K562 (cell line): ENCODE results near the gene UNC5C. TPM values are rescaled to one million over a fixed set of nuclear protein-coding genes. Genes with fewer than 3 reads are reported as not detected.

ENCODE experiments used
- ATAC-seq: fragments of 200-7000 bp; cut with Tn5 transposase; 3 replicates; pipeline ENCODE4 v1.9.1; 2020; ENCODE audit warnings: moderate library complexity
- BruUV-seq: library from RNA; stranded (reverse); fragments of 400-500 nt; replicated peaks from 2 replicates; lab custom pipeline; 2021; lab: Mats Ljungman, UMichigan
- CTCF ChIA-PET: fragments of 300-600 bp; formaldehyde crosslinking; extraction: SDS; loops from one replicate; lab custom pipeline; 2021; ENCODE audit warnings: low intra/inter-chr PET ratio; lab: Yijun Ruan, JAX
- POLR2A ChIA-PET: fragments of 300-600, 350-650 bp; sonication (Branson Sonifier 250); formaldehyde crosslinking; extraction: SDS; loops from one replicate; lab custom pipeline; 2021; ENCODE audit warnings: antibody characterized with exemption, inconsistent platforms; lab: Yijun Ruan, JAX
- DNase-seq, 4 experiments: peaks; one replicate each; pipeline versions ENCODE4 v3.0.0 to v3.0.0-alpha.2; 2011 to 2018; ENCODE audit warnings: low spot score in 3 of 4, mixed read lengths in 3 of 4; ENCODE audit errors: extremely low read depth in 1 of 4
- FAIRE-seq: peaks from 2 replicates; lab custom pipeline; 2011; peaks lifted over from hg19 to GRCh38; lab: Jason Lieb, UNC
- H2AFZ ChIP-seq: 2 replicates; pipeline ENCODE4 v1.6.0; 2011; ENCODE audit warnings: low read depth, low read length, control low read depth, inconsistent platforms
- H3K27ac ChIP-seq: fragments of 200-600 bp; 3 replicates; pipeline ENCODE4 v1.8.0; 2011; ENCODE audit warnings: low read depth, mild to moderate bottlenecking, control low read depth, inconsistent platforms, low read length, moderate library complexity, mixed read lengths; ENCODE audit errors: extremely low read depth
- H3K27me3 ChIP-seq, 2 experiments: fragments of 300-600 bp in 1 of 2; 2 replicates in 1 of 2; 3 replicates in 1 of 2; pipeline versions ENCODE4 v1.6.0 to v1.8.0; 2011; ENCODE audit warnings: inconsistent platforms in 2 of 2, low read length in 2 of 2, mild to moderate bottlenecking in 1 of 2, mixed read lengths in 1 of 2, moderate library complexity in 1 of 2; ENCODE audit not compliant: control insufficient read depth in 2 of 2, insufficient read depth in 2 of 2
- H3K36me3 ChIP-seq: fragments of 300-600 bp; 3 replicates; pipeline ENCODE4 v1.8.0; 2011; ENCODE audit warnings: mild to moderate bottlenecking, low read length, inconsistent platforms; ENCODE audit not compliant: control insufficient read depth, insufficient read depth
- H3K4me1 ChIP-seq, 2 experiments: fragments of 200-600 bp in 1 of 2; replicated peaks in 1 of 2; 2 replicates in 1 of 2; 3 replicates in 1 of 2; pipeline versions ENCODE4 v1.5.1 to v1.8.0; 2011; ENCODE audit warnings: inconsistent platforms in 2 of 2, low read length in 2 of 2, mild to moderate bottlenecking in 1 of 2, mixed read lengths in 1 of 2, moderate library complexity in 1 of 2; ENCODE audit not compliant: control insufficient read depth in 2 of 2, insufficient read depth in 2 of 2
- H3K4me2 ChIP-seq: 2 replicates; pipeline ENCODE4 v1.6.1; 2011; ENCODE audit warnings: low read length, control low read depth, inconsistent platforms, mixed read lengths; ENCODE audit not compliant: insufficient read depth
- H3K4me3 ChIP-seq: fragments of 200-600 bp; sonication (generic), shearing (Covaris generic); 2 replicates; pipeline ENCODE4 v1.5.1; 2016; ENCODE audit warnings: control low read depth, inconsistent platforms
- H3K79me2 ChIP-seq: fragments of 200-600 bp; 3 replicates; pipeline ENCODE4 v1.8.0; 2011; ENCODE audit warnings: low read length, inconsistent platforms; ENCODE audit not compliant: control insufficient read depth, insufficient read depth
- H3K9ac ChIP-seq, 2 experiments: 2 replicates each; pipeline versions ENCODE4 v1.6.0 to v1.6.1; 2011; ENCODE audit warnings: low read depth in 2 of 2, low read length in 2 of 2, control low read depth in 1 of 2, inconsistent platforms in 1 of 2, mild to moderate bottlenecking in 1 of 2, mixed read lengths in 1 of 2; ENCODE audit not compliant: insufficient read depth in 1 of 2
- H3K9me1 ChIP-seq: one replicate; pipeline ENCODE4 v1.6.0; 2011; ENCODE audit warnings: inconsistent platforms, mild to moderate bottlenecking, low read length, moderate library complexity; ENCODE audit not compliant: control insufficient read depth, insufficient read depth
- H3K9me3 ChIP-seq: replicated peaks from 2 replicates; pipeline ENCODE4 v1.5.1; 2011; ENCODE audit warnings: low read depth, low read length, inconsistent platforms; ENCODE audit not compliant: control insufficient read depth, insufficient read depth
- H4K20me1 ChIP-seq: replicated peaks from 2 replicates; pipeline ENCODE4 v1.6.1; 2011; ENCODE audit warnings: low read length, inconsistent platforms, mixed read lengths; ENCODE audit not compliant: control insufficient read depth, insufficient read depth
- CC2D1A ChIP-seq: fragments of 450-650 bp; IDR thresholded peaks from 2 replicates; pipeline ENCODE4 v1.6.1; 2017; ENCODE audit warnings: mild to moderate bottlenecking
- CTBP1 ChIP-seq: fragments of 450-650 bp; IDR thresholded peaks from 2 replicates; pipeline ENCODE4 v1.6.1; 2016; ENCODE audit warnings: borderline replicate concordance
- DACH1 ChIP-seq: fragments of 450-650 bp; IDR thresholded peaks from 2 replicates; pipeline ENCODE4 v1.6.1; 2018; ENCODE audit not compliant: partially characterized antibody
- ETV6 ChIP-seq, 3 experiments: fragments of 150-350 bp in 1 of 3; sonication (generic) in 1 of 3; formaldehyde crosslinking in 1 of 3; IDR thresholded peaks; 2 replicates each; pipeline versions ENCODE4 v1.6.1 to v1.8.0; 2014 to 2022; ENCODE audit warnings: borderline replicate concordance in 2 of 3, low read depth in 2 of 3, antibody characterized with exemption in 1 of 3, low read length in 1 of 3, mild to moderate bottlenecking in 1 of 3, missing genetic modification reagents in 1 of 3
- FIP1L1 ChIP-seq: fragments of 200-400 bp; formaldehyde crosslinking; IDR thresholded peaks from 2 replicates; pipeline ENCODE4 v1.6.1; 2018; ENCODE audit warnings: mild to moderate bottlenecking, low read depth, low read length; ENCODE audit not compliant: poor library complexity, severe bottlenecking
- FOXJ2 ChIP-seq: fragments of 200-800 bp; sonication (Bioruptor generic); IDR thresholded peaks from 2 replicates; pipeline ENCODE4 v1.6.1; 2016; ENCODE audit warnings: missing genetic modification characterization, missing compliant biosample characterization
- HMGN3 ChIP-seq: IDR thresholded peaks from 2 replicates; pipeline ENCODE4 v1.6.1; 2011; ENCODE audit warnings: borderline replicate concordance, low read depth, mild to moderate bottlenecking, mixed read lengths, low read length; ENCODE audit not compliant: insufficient read length; ENCODE audit errors: extremely low read depth
- LCOR ChIP-seq: sonication (generic); formaldehyde crosslinking; IDR thresholded peaks from 2 replicates; pipeline ENCODE4 v1.8.0; 2022; ENCODE audit warnings: mild to moderate bottlenecking, missing genetic modification reagents
- LEF1 ChIP-seq: fragments of 450-650 bp; IDR thresholded peaks from 2 replicates; pipeline ENCODE4 v1.6.1; 2016; ENCODE audit warnings: mild to moderate bottlenecking
- MEIS2 ChIP-seq: fragments of 450-650 bp; IDR thresholded peaks from 2 replicates; pipeline ENCODE4 v1.6.1; 2014; ENCODE audit warnings: mild to moderate bottlenecking; ENCODE audit not compliant: partially characterized antibody
- MTA3 ChIP-seq: fragments of 450-650 bp; formaldehyde crosslinking; IDR thresholded peaks from 2 replicates; pipeline ENCODE4 v1.6.1; 2017; ENCODE audit warnings: mild to moderate bottlenecking, borderline replicate concordance
- NBN ChIP-seq: fragments of 450-650 bp; IDR thresholded peaks from 2 replicates; pipeline ENCODE4 v1.6.1; 2016; ENCODE audit warnings: low read depth, mild to moderate bottlenecking
- NFE2L1 ChIP-seq: fragments of 450-650 bp; IDR thresholded peaks from 2 replicates; pipeline ENCODE4 v1.6.1; 2016; ENCODE audit warnings: missing genetic modification characterization, low read depth, mild to moderate bottlenecking, missing compliant biosample characterization, moderate library complexity, borderline replicate concordance
- NONO ChIP-seq, 2 experiments: fragments of 200-400 bp in 1 of 2; fragments of 450-650 bp in 1 of 2; formaldehyde crosslinking in 1 of 2; IDR thresholded peaks; 2 replicates each; pipeline ENCODE4 v1.6.1; 2017; ENCODE audit warnings: low read depth in 2 of 2, mild to moderate bottlenecking in 2 of 2, moderate library complexity in 2 of 2, low read length in 1 of 2
- PCBP1 ChIP-seq: fragments of 200-400 bp; formaldehyde crosslinking; IDR thresholded peaks from 2 replicates; pipeline ENCODE4 v1.6.1; 2018; ENCODE audit warnings: mild to moderate bottlenecking, low read depth, low read length; ENCODE audit not compliant: poor library complexity, severe bottlenecking
- RCOR1 ChIP-seq, 2 experiments: IDR thresholded peaks; 2 replicates each; pipeline ENCODE4 v1.6.1; 2012; ENCODE audit warnings: low read depth in 2 of 2, low read length in 2 of 2, borderline replicate concordance in 1 of 2, improper control_type of control experiment in 1 of 2
- RNF2 ChIP-seq: sonication (generic); IDR thresholded peaks from 2 replicates; pipeline ENCODE4 v1.6.1; 2016
- SMARCC2 ChIP-seq: fragments of 450-650 bp; IDR thresholded peaks from 2 replicates; pipeline ENCODE4 v1.6.1; 2017; ENCODE audit warnings: antibody characterized with exemption, moderate library complexity, mild to moderate bottlenecking, low read depth
- SREBF2 ChIP-seq: sonication (generic); formaldehyde crosslinking; IDR thresholded peaks from 2 replicates; pipeline ENCODE4 v1.4.0; 2020; ENCODE audit warnings: mild to moderate bottlenecking, missing genetic modification reagents
- TBL1XR1 ChIP-seq, 2 experiments: IDR thresholded peaks; 2 replicates each; pipeline ENCODE4 v1.6.1; 2012; ENCODE audit warnings: improper control_type of control experiment in 2 of 2, low read length in 2 of 2, mild to moderate bottlenecking in 1 of 2
- ZEB2 ChIP-seq: fragments of 450-650 bp; IDR thresholded peaks from 2 replicates; pipeline ENCODE4 v1.6.1; 2016
- WGBS: fragments of 100-300 bp; shearing (Covaris generic); methylation state at CpG from one replicate; pipeline ENCODE4 v1.1.6; 2016; ENCODE audit warnings: low coverage, mixed read lengths; ENCODE audit not compliant: insufficient coverage; ENCODE audit errors: missing lambda C conversion rate; 5-methylcytosine and 5-hydroxymethylcytosine counted together
- in situ Hi-C: fragments of 300-500 bp; cut with MboI; formaldehyde crosslinking; loops from 4 replicates; pipeline ENCODE4 v1.15.0; 2018; ENCODE audit warnings: inconsistent platforms, mixed read lengths
- intact Hi-C: fragments of 100-400 bp; cut with micrococcal nuclease; formaldehyde crosslinking; loops from 2 replicates; pipeline ENCODE4 v1.14.2; 2022
- polyA plus RNA-seq, 8 experiments: library from polyadenylated mRNA; depleted of rRNA in 4 of 8; stranded (reverse) in 5 of 8; unstranded in 3 of 8; fragments of >200 nt; fragmentation: Nextera tagmentation in 2 of 8; fragmentation: Illumina TruSeq in 1 of 8; extraction: Ambion mirVana in 2 of 8; extraction: Trizol in 1 of 8; gene quantifications; 2 replicates each; pipeline versions ENCODE4 v1.2.1 to v1.2.3, GENCODE V29; 2011 to 2014; ENCODE audit warnings: inconsistent platforms in 1 of 8, missing spikeins in 1 of 8
- total RNA-seq, 7 experiments: library from RNA; depleted of rRNA in 6 of 7; stranded (reverse); fragments of >200 nt in 6 of 7; fragmentation: Illumina TruSeq in 2 of 7; extraction: Trizol in 2 of 7; gene quantifications; 2 replicates each; pipeline versions ENCODE4 v1.2.1 to v1.2.3, GENCODE V29; 2011 to 2021; ENCODE audit warnings: low replicate concordance in 1 of 7
- TF ChIP-seq, protein P1 (sequence below): sonication (generic); formaldehyde crosslinking; IDR thresholded peaks from 2 replicates; pipeline ENCODE4 v1.8.0; 2022; ENCODE audit warnings: missing genetic modification reagents, mild to moderate bottlenecking, borderline replicate concordance

UNC5C gene
- total and polyA plus RNA-seq, 9 of the 15 experiments (the other 6 are each of a cell fraction or from before 2014, with no cell fraction given), result under 0.01 to 0.10 (median 0.03) TPM; not detected in 1

DNA sequence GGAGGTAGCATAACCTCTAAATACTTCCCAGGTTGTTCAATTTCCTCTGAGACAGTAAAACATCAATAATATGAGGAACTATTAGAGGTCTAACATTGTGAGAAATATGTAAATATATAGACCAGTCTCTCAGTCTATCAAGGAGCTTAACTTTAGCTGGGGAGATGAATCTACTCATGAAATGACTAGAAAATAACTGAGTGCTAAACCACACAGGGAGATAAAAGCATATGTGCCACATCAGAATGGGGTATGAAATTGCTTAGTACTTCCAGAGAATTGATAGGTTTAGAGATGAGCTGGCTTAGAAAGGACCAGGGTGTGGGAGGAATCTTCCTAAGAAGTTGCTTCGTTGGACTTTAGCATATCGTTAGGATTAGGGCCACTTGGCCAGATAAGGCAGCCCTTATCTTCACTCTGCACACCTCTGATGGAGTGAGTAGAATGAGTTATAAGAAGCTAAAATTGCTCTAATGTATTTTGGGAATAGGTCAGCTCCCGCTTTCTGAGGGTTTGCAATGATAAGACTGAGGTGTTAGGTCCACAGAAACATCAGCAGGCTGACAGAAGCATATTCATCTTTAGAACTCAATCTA is 299.2 kb downstream of the UNC5C start:
- H3K79me2 ChIP-seq, result no peaks in the 10 kb centered on the region
- no peak overlapping the region for H3K4me3 ChIP-seq
- peak; percentile 82 for ATAC-seq
- no TSS peak for BruUV-seq
- H3K9ac ChIP-seq, result peak overlapping the region in 1 of 2 experiments; percentile 24; a peak in 1 of 4 replicates
- POLR2A ChIA-PET, result interaction anchor here (1.0 to 1.7 kb wide), 4 partner anchors 11 to 29 kb away, joined by 3 to 4 read pairs (median 4); no protein-coding TSS in a partner anchor
- WGBS, result 0% methylated on average over 3 of the region's 3 CpGs
- FAIRE-seq, result peak; percentile 90
- CTCF ChIA-PET, result no interaction called here
- intact Hi-C loops (loop anchor here (2.0 kb wide), 1 partner anchor 39 kb away; no protein-coding TSS in a partner anchor), in situ Hi-C loops (no loop called here)
- H3K36me3 ChIP-seq, result no peaks in the 10 kb centered on the region
- H3K9me1 ChIP-seq, result no peaks in the 10 kb centered on the region
- peak overlapping the region; percentile 55 for H3K27ac ChIP-seq
- no peaks in the 10 kb centered on the region for H4K20me1 ChIP-seq
- no peaks in the 10 kb centered on the region for H3K27me3 ChIP-seq
- H2AFZ ChIP-seq, result peak overlapping the region; percentile 18
- peaks cover 11 to 32% of the 10 kb centered on the region in 2 experiments; a peak in 4 of 5 replicates for H3K4me1 ChIP-seq
- H3K9me3 ChIP-seq, result no peaks in the 10 kb centered on the region; the same call in 1 of the 2 replicates
- peak overlapping the region; percentile 59 for H3K4me2 ChIP-seq
- DNase-seq, result peak; percentile 38 to 85 (median 59)
- TF ChIP-seq SREBF2 (CRISPR knock-in tag), result no peak
- peak; percentile 77; the same call in 1 of the 2 replicates for TF ChIP-seq RNF2
- TF ChIP-seq TBL1XR1 (IDR thresholded peaks at IDR 0.05; ENCODE audit: low read length in 2 of 2), result peak in 1 of 2 experiments; percentile 94; a peak in 2 of 4 replicates
- no peak for TF ChIP-seq PCBP1
- TF ChIP-seq DACH1, result peak; percentile 21
- TF ChIP-seq FOXJ2 (tag), result no peak; the same call in 1 of the 2 replicates
- TF ChIP-seq HMGN3, result peak; percentile 84
- TF ChIP-seq NONO (IDR thresholded peaks at IDR 0.05; ENCODE audit: low read depth in 2 of 2, low read length in 1 of 2), result peak in 1 of 2 experiments; percentile 23; a peak in 1 of 4 replicates
- no peak for TF ChIP-seq CC2D1A
- peak; percentile 96 for TF ChIP-seq ZEB2
- TF ChIP-seq NFE2L1 (tag), result no peak
- peak; percentile 74 for TF ChIP-seq MEIS2
- 0 out of 2 replicates have a peak, but pooled peaks have one; percentile 38 for TF ChIP-seq NBN
- TF ChIP-seq MTA3, result peak; percentile 71; the same call in 1 of the 2 replicates
- peak in 1 of 2 experiments; percentile 48; a peak in 1 of 4 replicates for TF ChIP-seq ETV6 (IDR thresholded peaks at IDR 0.05; ENCODE audit: borderline replicate concordance in 1 of 2, low read depth in 2 of 2, low read length in 1 of 2)
- no peak for TF ChIP-seq ETV6 (CRISPR knock-in tag; IDR thresholded peaks at IDR 0.05; ENCODE audit: borderline replicate concordance)
- peak; percentile 59; the same call in 1 of the 2 replicates for TF ChIP-seq LEF1
- TF ChIP-seq, protein P1, sequence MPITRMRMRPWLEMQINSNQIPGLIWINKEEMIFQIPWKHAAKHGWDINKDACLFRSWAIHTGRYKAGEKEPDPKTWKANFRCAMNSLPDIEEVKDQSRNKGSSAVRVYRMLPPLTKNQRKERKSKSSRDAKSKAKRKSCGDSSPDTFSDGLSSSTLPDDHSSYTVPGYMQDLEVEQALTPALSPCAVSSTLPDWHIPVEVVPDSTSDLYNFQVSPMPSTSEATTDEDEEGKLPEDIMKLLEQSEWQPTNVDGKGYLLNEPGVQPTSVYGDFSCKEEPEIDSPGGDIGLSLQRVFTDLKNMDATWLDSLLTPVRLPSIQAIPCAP (CRISPR knock-in tag), result no peak
- TF ChIP-seq RCOR1 (IDR thresholded peaks at IDR 0.05; ENCODE audit: borderline replicate concordance in 1 of 2, low read depth in 2 of 2, low read length in 2 of 2), result peak in 1 of 2 experiments; percentile 91; a peak in 2 of 4 replicates
- TF ChIP-seq SMARCC2, result peak; percentile 89
- no peak for TF ChIP-seq FIP1L1
- TF ChIP-seq LCOR, result peak; percentile 83
- TF ChIP-seq CTBP1, result peak; percentile 97
